Effector memory CD8-positive, alpha-beta T cell (primary cell): Measurements from ENCODE around the gene SPEN.
A peak's percentile ranks its signal among the peaks of the same experiment; 100 is the strongest.
"Not testable (repeated sequence)": the region's sequence is repeated elsewhere in the genome, so short reads cannot be mapped to it uniquely, and the experiment has no call there.

ENCODE experiments used
- ATAC-seq: fragments of 150-1000 bp; cut with Tn5 transposase; replicated peaks from 2 replicates; pipeline ENCODE4 v1.10.0; 2021; ENCODE audit warnings: mild to moderate bottlenecking, moderate library complexity
- DNase-seq, 3 experiments: peaks; one replicate each; pipeline ENCODE4 v3.0.0; 2021
- H3K27ac Mint-ChIP-seq, 2 donors: one replicate each; pipeline ENCODE4 v1.8.0; 2022; ENCODE audit warnings: mild to moderate bottlenecking in 2 of 2, mixed read lengths in 2 of 2, moderate library complexity in 2 of 2
- H3K27me3 Mint-ChIP-seq, 2 donors: one replicate each; pipeline ENCODE4 v1.8.0; 2022; ENCODE audit warnings: mixed read lengths in 2 of 2
- H3K36me3 Mint-ChIP-seq: one replicate; pipeline ENCODE4 v1.8.0; 2022; ENCODE audit warnings: mild to moderate bottlenecking, moderate library complexity, mixed read lengths; ENCODE audit not compliant: insufficient read depth
- H3K4me1 Mint-ChIP-seq, 2 donors: one replicate each; pipeline ENCODE4 v1.8.0; 2022; ENCODE audit warnings: low read depth in 2 of 2, mixed read lengths in 2 of 2
- H3K4me3 Mint-ChIP-seq, 2 donors: one replicate each; pipeline ENCODE4 v1.8.0; 2022; ENCODE audit warnings: mild to moderate bottlenecking in 2 of 2, mixed read lengths in 2 of 2, moderate library complexity in 2 of 2
- H3K9me3 Mint-ChIP-seq, 2 donors: one replicate each; pipeline ENCODE4 v1.8.0; 2022; ENCODE audit warnings: mixed read lengths in 2 of 2

SPEN gene

DNA sequence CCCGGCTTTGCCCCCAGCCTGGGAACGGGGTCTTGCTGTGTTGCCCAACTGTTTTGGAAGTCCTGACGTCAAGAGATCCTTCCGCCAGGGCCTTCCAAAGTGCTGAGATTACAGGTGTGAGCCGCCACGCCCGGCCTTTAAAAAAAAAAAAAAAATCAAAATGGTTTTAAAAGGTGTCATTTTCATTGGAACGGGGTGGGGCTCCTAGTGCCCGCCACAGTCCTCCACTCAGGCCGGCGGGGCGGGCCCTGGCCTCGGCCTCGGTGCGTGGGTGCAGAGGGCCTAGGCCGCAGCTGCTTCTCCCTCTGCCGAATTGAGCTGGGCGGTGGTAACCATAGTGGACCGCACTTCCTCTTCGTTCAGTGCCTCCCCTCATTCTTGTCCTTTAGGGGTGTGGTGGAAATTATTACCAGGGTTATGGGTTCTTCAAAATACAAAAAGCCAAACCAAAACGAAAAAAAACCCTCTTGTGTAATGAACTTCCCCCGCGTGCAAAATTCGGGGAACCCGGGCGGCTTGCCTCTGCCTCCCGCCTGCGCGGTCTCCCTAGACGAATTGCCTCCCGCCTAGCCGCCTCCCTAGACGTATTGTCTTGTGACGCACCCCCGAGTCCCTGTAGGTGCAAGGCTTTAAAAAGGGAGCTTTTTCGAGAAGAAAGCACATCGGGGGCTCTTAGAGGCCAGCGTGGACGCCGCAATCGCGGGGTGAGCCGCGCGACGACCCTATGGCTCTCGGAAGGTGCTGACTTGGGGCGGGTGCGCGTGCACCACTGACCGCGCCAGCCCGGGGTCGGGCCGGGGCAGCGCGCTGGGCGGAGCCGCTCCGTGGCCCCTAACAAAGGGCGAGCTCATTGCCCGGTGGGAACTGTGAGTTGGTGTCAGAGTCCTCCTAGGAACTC is 10.5 kb upstream of the SPEN start:
- DNase-seq (peak; percentile 27 to 42 (median 41)), ATAC-seq (peak; percentile 6)
- H3K4me3 Mint-ChIP-seq, result peak overlapping the region; percentile 94 to 95
- H3K27me3 Mint-ChIP-seq, result no peaks in the 10 kb centered on the region
- H3K4me1 Mint-ChIP-seq, result peaks cover 8 to 12% of the 10 kb centered on the region in 2 donors
- no peaks in the 10 kb centered on the region for H3K9me3 Mint-ChIP-seq
- H3K27ac Mint-ChIP-seq, result peak overlapping the region; percentile 96 to 97
- peaks cover 42% of the 10 kb centered on the region for H3K36me3 Mint-ChIP-seq

DNA sequence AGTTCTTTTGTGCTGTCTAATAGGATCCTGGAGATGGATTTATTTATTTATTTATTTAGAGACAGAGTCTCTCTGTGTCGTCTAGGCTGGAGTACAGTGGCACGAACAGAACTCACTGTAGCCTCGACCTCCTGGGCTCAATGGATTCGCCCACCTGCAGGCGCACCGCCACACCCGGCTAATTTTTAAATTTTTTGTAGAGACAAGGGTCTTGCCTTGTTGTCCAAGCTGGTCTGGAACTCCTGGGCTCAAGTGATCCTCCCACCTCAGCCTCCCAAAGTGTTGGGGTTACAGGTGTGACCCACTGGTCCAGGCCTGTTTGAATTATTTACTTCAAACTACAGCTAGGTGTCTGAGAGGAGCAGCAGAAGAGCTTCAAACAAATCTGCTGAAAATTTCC is 9.6 kb upstream of the SPEN start:
- Mint-ChIP-seq H3K36me3 (peaks cover 40% of the 10 kb centered on the region), H3K4me3 (peak overlapping the region in 1 of 2 donors; percentile 95), H3K4me1 (peaks cover 8 to 11% of the 10 kb centered on the region in 2 donors), H3K27ac (peak overlapping the region in 1 of 2 donors; percentile 64), H3K27me3 (no peaks in the 10 kb centered on the region), H3K9me3 (no peaks in the 10 kb centered on the region)
- ATAC-seq (no peak), DNase-seq (no peak)

DNA sequence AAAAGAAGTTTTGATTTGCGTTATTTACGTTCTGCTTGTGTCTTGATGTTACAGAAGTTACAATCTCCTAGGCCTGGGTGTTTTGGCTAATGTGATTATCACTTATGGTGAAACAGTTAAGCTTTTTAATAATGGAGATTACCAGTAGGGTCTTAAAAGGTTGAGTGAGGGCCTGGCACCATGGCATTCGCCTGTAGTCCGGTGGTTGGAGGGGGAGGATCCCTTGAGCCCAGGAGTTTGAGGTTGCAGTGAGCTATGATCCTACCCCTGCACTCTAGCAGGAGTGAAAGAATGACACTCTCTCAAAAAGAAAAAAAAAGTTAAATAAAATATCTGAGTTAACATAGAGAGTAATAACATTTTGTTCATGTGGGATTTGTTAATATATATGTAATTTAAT is 8.8 kb upstream of the SPEN start:
- DNase-seq (no peak), ATAC-seq (no peak)
- Mint-ChIP-seq H3K4me1 (peaks cover 8 to 11% of the 10 kb centered on the region in 2 donors), H3K36me3 (peaks cover 33% of the 10 kb centered on the region), H3K27me3 (no peaks in the 10 kb centered on the region), H3K4me3 (no peak overlapping the region), H3K27ac (no peak overlapping the region), H3K9me3 (no peaks in the 10 kb centered on the region)

DNA sequence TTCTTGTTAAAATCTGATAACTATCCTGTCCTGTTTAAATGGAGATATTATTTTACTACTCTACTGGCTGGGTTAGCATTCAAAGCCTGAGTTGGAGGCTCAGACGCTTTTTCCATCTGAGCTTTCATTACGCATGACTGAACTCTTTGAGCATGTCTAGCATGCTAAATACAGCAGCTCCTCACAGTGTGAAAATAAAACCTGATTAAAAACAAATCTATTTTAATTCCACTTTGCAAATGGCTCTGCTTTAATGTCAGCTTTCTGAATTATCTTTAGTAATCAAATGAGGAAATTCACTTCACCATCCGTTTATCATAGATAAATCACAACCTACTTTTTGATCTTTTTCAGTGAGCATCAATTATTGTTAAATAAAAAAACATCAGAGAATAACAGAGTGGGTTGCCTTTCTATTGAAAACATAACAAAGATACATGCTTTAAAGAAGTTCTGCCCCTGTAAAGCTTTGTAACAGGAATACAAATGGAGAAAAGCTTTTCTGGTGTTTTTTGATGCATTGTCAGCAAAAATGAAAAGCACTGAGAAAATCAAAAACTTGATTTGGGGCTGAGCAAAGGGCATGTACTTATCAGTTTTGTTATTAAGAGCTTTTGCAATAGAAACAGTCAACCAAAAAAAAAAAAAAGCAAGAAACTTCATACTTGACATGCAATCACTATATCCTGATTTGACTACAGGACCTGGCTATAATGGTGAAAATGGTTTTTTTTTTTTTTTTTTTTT is 3.5 kb upstream of the SPEN start:
- Mint-ChIP-seq H3K27ac (no peak overlapping the region), H3K36me3 (peaks cover 16% of the 10 kb centered on the region), H3K4me3 (no peak overlapping the region), H3K4me1 (peaks cover 6 to 11% of the 10 kb centered on the region in 2 donors), H3K27me3 (no peaks in the 10 kb centered on the region), H3K9me3 (no peaks in the 10 kb centered on the region)
- ATAC-seq (no peak), DNase-seq (no peak)

DNA sequence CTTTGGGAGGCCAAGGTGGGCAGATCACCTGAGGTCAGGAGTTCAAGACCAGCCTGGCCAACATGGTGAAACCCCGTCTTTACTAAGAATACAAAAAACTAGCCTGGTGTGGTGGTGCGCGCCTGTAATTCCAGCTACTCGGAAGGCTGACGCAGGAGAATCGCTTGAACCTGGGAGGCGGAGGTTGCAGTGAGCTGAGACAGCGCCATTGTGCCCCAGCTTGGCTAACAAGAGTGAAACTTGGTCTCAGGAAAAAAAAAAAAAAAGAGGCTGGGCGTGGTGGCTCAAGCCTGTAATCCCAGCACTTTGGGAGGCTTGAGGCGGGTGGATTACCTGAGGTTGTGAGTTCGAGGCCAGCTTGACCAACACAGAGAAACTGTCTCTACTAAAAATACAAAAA is 1.5 kb upstream of the SPEN start:
- not testable (repeated sequence) for ATAC-seq, H3K27me3 Mint-ChIP-seq, H3K9me3 Mint-ChIP-seq, H3K27ac Mint-ChIP-seq, DNase-seq
- Mint-ChIP-seq H3K4me3 (peak overlapping the region; percentile 88), H3K4me1 (peaks cover 23 to 26% of the 10 kb centered on the region in 2 donors), H3K36me3 (peaks cover 20% of the 10 kb centered on the region)

DNA sequence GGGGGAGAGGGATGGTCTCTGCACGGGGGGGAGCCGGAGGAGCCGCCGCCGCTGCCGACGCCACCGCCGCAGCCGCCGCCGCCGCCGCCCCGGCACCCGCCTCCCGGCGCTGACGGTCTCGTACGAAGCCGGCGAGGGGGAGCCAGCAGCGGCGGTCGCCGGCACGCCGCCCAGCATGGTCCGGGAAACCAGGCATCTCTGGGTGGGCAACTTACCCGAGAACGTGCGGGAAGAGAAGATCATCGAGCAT is 311 bp downstream of the SPEN start:
- peak overlapping the region; percentile 92 to 93 for H3K27ac Mint-ChIP-seq
- H3K4me3 Mint-ChIP-seq, result peak overlapping the region; percentile 88
- peaks cover 29 to 30% of the 10 kb centered on the region in 2 donors for H3K4me1 Mint-ChIP-seq
- ATAC-seq (no peak), DNase-seq (no peak)
- no peaks in the 10 kb centered on the region for H3K27me3 Mint-ChIP-seq
- H3K36me3 Mint-ChIP-seq, result peaks cover 20% of the 10 kb centered on the region
- no peaks in the 10 kb centered on the region for H3K9me3 Mint-ChIP-seq

DNA sequence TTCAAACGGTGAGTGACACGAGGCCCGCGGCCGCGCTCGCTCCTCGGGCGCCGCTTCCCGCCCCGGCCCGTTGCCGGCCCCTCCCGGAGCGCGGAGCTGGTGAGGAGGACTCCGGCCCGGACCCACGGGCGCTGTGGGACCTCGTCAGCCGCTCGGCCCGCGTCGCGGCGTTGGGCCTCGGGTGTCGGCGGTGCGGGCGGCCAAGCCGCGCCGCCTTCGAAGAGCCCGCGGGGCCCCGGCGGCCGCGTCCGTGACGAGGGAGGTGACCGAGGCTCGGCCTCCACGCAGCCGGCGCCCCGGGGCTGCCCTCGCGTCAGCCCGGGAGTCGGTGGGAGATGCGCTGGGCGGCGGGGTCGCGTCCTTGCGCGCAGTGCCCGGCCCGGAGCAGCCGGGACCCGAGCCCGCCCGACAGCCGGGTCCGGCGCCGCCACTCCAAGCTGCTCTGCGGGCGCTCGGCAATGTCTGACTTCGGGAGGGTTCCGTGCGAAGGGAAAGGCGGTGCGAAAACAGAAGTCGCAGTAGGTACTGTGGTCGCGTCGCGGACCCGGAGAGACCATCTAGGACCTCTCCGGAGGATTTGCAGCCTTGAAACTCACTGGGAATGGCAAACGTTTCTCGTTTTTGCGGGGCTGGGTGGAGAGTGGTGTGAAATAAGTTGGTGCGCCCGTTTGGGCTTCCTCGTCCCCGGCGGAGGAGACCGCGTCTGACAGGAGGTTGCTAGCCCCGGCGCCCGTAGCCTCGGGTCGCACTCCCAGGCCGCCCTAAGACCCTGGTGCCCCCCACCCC is 829 bp downstream of the SPEN start:
- ATAC-seq, result peak; percentile 11
- H3K36me3 Mint-ChIP-seq, result peaks cover 20% of the 10 kb centered on the region
- H3K4me1 Mint-ChIP-seq, result peaks cover 29 to 30% of the 10 kb centered on the region in 2 donors
- no peaks in the 10 kb centered on the region for H3K9me3 Mint-ChIP-seq
- no peaks in the 10 kb centered on the region for H3K27me3 Mint-ChIP-seq
- H3K27ac Mint-ChIP-seq, result peak overlapping the region; percentile 89 to 94
- H3K4me3 Mint-ChIP-seq, result peak overlapping the region; percentile 90 to 97
- DNase-seq, result peak; percentile 20 to 43 (median 31)

DNA sequence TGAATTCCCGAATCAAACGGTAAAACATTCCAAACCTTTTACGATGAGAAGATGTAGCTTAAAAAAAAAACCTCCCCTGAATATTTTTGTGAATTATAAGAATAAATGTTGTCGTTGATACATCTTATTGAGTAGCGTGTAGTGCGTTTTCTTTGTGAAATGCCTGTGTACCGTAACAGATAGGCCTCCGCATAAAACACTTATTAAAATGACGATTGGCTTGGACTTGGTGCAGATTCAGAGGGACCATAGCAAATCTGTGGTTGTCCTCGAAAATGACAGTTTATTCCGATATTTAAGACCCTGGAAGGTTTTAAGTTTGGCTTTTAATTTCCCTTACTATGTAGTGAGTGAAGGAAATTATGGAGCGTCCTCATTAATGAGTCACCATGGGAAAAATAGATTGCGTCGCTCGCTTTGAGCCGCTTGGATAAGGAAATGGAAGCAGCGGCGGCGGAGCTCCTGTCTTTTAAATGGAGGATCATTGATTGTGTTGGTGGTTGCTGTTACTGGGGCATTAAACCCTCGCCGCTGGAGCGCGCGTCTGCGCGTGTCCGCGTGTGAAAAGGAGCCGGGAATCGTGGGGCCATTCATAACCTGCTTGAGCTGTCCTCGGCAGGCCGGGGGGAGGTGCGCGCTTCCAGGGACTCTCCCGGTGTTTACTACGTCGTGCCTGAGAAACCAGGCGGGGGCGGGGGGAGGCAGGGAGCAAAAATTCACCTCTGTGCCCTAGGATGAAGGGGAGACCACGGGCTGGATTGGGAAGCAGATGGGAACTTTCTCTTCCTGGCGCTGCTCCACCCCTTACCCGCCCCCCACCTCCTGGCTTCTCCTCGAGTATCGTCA is 1.6 kb downstream of the SPEN start:
- ATAC-seq (peak; percentile 18), DNase-seq (peak; percentile 53 to 61 (median 59))
- peaks cover 20% of the 10 kb centered on the region for H3K36me3 Mint-ChIP-seq
- H3K9me3 Mint-ChIP-seq, result no peaks in the 10 kb centered on the region
- H3K27ac Mint-ChIP-seq, result peak overlapping the region; percentile 89 to 94
- peak overlapping the region; percentile 90 to 97 for H3K4me3 Mint-ChIP-seq
- peaks cover 29 to 30% of the 10 kb centered on the region in 2 donors for H3K4me1 Mint-ChIP-seq
- no peaks in the 10 kb centered on the region for H3K27me3 Mint-ChIP-seq

DNA sequence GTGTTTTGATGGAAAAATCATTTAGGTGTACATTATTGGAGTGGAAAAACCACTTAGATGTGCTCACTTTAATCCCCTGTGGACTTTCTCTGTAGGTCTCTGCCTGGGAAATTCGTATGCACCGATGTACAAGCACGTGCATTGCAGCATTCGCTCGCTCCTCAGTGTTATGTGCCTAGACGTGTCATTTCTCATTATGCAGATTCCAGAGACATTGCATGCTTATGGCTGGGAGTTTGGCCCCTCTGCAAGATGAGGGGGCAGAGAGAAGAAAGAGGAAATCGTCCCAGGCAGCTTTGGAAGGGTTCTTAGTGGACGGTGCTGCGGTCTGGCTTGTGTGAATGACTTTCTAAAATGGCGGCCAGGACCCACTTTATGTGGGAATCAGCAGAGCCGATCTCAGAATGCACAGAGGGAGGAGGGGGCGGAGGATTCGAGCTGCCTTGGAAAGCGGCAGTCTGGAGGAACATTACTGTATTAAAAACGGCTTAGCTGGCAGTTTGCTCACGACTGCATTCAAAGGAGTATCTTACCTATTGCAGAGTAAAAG is 2.3 kb downstream of the SPEN start:
- H3K27ac Mint-ChIP-seq, result peak overlapping the region; percentile 89 to 94
- peaks cover 29 to 30% of the 10 kb centered on the region in 2 donors for H3K4me1 Mint-ChIP-seq
- peak overlapping the region; percentile 90 to 97 for H3K4me3 Mint-ChIP-seq
- no peaks in the 10 kb centered on the region for H3K9me3 Mint-ChIP-seq
- ATAC-seq (no peak), DNase-seq (no peak)
- H3K27me3 Mint-ChIP-seq, result no peaks in the 10 kb centered on the region
- H3K36me3 Mint-ChIP-seq, result peaks cover 20% of the 10 kb centered on the region

DNA sequence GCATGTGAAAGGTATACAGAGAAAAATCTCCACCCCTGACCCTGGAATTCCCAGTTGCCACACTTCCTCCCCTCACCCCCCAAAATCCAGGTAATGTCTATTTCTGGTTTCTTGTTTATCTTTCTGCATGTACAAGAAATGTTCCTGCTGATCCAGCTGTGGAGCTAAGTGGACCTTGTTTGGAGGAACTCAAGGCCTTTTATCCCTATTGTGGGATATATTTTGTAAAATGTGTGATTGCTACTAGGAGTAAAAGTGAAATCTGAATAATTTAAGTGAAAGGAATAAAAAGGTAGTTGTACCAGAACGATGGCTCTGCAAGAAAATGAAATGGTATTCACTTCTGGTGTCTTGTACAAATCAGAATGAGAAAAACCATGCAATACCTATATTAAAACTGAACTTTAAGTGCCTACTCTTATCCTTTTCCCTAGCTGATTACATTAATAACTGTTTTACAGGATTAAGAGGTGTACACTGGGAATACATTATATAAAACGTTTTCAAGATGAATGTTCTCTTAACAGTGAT is 3.0 kb downstream of the SPEN start:
- Mint-ChIP-seq H3K4me1 (peaks cover 28 to 29% of the 10 kb centered on the region in 2 donors), H3K9me3 (no peaks in the 10 kb centered on the region), H3K27ac (no peak overlapping the region), H3K36me3 (peaks cover 20% of the 10 kb centered on the region), H3K4me3 (peak overlapping the region; percentile 90 to 97), H3K27me3 (no peaks in the 10 kb centered on the region)
- ATAC-seq (no peak), DNase-seq (no peak)

DNA sequence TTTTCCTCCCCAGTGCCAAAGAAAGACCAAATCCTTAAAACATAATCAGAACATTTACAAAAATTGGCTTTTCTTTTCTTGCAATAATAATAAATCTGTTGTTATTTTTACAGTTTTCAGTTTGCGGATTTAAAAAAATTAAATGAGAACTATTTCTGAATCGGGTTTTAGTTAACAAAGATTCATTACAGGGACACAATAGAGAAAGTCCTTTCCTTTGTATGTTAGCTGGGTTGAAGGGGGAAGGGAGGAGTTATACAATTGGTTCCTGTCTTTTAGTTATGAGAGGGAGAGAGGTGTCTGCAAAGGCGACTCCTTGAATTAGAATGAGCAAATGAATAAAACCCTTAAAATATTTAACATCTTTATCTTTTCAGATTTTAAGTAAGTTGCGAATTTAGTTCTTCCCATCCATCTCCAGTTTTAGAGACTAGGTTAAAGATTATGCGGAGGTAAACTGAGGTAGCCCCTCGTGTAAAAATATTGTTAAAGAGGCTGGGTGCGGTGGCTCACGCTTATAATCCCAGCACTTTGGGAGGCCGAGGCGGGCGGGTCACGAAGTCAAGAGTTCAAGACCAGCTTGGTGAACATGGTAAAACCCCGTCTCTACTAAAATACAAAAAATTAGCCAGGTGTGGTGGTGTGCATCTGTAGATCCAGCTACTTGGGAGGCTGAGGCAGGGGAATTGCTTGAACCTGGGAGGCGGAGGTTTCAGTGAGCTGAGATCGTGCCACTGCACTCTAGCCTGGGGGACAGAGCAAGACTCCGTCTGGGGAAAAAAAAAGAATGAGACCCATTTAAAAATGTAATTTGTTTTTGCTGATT is 3.9 kb downstream of the SPEN start:
- no peaks in the 10 kb centered on the region for H3K27me3 Mint-ChIP-seq
- no peak overlapping the region for H3K4me3 Mint-ChIP-seq
- DNase-seq, result no peak
- H3K9me3 Mint-ChIP-seq, result no peaks in the 10 kb centered on the region
- H3K27ac Mint-ChIP-seq, result no peak overlapping the region
- H3K4me1 Mint-ChIP-seq, result peaks cover 24 to 29% of the 10 kb centered on the region in 2 donors
- ATAC-seq, result no peak
- peaks cover 20% of the 10 kb centered on the region for H3K36me3 Mint-ChIP-seq
